HG03565 (cell line): ENCODE results near the gene KISS1R.
"Not testable (repeated sequence)": the region's sequence is repeated elsewhere in the genome, so short reads cannot be mapped to it uniquely, and the experiment has no call there.

Experiments used
- ATAC-seq: cut with Tn5 transposase; IDR thresholded peaks from one replicate; pipeline ENCODE4 v1.9.1; 2021; ENCODE audit warnings: mild to moderate bottlenecking, moderate library complexity; ENCODE audit not compliant: unreplicated experiment

Gene KISS1R

DNA sequence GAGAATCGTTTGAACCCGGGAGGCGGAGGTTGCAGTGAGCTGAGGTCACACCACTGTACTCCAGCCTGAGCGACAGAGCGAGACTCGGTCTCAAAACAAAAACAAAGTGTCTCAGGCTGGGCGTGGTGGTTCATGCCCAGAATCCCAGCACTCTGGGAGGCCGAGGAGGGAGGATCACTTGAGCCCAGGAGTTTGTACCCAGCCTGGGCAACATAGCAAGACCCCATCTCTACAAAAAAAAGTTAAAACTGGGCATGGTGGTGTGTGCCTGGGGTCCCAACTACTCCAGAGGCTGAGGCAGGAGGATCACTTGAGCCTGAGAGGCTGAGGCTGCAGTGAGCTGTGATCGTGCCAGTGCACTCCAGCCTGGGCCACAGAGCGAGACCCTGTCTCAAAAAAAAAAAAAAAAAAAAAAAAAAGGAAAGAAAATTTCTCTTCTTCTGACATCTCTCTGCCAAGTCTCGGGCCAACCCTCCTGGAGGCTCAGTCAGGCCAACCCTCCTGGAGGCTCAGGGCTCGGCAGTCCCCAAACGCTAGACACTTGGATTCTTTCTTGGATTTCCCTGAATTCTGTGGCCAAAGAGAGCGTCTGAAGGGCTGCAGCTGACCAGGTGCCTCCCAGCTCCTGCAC lies 35.0 kb downstream of the KISS1R start:
- no peak for ATAC-seq

DNA sequence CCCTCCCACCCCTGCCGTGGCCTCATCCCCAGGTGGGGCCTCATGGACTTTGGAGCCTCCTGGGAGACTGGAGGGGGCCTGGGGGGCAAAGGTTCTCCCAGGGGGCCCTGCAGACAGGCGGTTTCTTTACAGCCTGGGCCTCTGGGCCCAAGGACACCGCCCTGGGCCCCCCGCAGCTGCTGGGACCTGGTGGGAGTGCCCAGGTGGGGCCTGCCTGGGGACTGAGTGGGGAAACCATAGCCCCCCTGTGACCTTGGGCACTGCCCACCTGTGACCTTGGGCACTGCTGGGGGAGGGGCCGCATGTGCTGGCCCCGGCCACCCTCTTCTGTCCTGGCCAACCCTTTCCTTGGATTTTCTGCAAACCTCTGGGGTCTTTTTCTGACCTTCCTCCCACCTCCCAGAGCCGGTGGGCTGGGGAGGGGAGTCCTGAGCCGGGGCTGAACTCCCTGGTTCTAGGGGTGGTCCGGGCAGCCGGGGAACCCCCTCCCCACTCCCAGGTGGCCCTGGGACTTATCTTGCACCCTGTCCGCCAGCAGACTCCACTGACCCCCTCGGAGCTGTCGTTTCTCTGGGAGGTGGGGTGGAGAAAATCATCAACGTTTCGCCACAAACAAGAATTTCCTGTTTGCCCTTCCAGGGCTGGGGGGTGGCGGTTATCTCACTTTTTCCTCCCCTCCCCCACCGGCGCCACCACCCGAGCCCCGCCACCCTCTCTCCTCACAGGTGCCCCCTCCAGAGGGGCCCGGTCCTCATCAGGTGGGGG lies 35.7 kb downstream of the KISS1R start:
- no peak for ATAC-seq

DNA sequence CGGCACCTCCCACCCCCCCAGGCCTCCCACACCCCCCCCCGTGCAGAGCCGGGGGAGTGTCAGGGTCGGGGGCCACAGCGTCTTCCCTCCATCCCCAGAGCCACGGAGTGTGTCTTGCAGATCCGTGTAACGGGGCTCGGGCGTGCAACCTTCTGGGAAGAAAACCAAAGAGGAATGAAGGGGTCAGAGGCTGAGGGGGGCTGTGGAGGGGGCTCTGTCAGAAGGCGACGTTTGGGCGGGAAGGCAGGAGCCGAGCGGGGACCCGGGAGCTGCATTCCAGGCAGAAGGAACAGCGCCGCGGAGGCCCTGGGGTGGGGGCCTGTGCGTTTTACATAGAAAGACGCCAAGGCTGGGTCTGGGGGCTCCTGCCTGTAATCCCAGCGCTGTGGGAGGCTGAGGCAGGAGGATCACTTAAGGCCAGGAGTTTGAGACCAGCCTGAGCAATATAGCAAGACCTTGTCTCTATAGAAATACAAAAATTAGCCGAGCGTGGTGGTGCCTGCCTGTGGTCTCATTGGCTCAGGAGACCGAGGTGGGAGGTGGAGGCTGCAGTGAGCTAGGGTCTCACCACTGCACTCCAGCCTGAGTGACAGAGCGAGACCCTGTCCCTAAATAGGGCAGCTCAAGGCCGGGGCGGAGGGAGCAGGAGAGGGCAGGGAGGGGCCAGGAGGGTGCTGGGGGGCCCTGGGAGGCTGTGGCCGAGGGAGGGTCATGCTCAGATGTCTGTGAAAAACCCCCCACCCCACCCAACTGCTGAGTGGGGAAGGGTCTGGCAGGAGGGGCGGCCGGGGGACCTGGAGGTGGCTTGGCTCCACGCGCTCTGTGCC lies 36.5 kb downstream of the KISS1R start:
- no peak for ATAC-seq

DNA sequence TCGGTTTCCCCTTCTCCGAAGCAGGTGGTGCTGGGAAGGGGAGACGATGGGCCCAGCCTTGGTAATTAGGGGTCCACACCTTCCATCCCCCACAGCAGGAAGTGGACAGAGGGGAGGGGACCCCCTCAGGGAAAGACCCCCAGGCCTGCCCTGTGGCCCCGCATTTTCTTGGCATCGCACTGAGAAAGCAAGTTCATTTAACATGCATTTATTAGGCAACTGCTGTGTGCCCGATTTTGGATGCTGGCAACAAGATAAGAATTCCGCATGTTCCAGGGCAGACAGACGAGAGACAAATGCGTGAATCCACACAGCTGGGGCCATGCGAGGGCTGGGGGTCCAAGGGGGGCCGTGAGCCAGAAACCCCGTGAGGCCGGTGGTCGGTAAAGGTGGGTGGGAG lies 37.1 kb downstream of the KISS1R start:
- ATAC-seq: no peak

DNA sequence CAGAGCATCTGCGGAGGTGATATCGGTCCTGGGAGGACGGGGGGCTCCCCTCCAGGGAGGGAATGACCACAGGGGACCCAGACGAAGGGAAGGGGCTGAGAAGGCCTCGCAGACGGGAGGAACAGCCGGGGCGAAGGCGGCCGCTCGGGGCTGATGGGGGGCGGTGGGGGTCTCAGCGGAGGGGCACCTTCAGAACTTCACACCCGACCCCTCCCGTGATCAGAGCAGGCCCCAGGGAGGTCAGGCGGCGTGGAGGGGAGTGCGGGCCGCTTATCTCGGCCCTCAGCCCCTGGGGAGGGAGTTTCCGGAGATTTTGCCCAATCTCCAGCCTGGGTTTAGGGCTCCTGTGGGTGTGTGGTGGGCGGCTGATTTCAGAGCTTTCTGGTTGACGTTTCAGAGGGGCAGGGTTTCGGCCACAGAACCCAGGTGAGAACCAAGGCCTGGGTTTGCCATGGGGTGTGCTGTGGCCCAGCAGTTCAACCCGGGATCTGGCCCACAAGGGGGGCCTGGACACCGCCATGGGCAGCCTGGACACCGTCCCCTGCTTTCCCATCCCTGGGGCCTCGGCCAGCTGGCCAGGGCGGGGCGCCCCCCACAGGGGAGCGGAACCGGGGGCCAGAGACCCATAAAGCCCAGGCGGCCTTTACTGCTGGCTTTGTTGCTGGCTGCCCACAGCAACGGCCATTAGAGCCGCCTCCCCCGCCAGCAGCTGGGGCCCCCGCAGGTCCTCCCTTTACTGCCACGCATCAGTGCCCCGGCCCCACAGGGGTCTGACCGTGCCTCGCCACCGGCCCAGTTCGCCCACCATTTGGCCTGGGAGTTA lies 37.8 kb downstream of the KISS1R start:
- no peak for ATAC-seq

DNA sequence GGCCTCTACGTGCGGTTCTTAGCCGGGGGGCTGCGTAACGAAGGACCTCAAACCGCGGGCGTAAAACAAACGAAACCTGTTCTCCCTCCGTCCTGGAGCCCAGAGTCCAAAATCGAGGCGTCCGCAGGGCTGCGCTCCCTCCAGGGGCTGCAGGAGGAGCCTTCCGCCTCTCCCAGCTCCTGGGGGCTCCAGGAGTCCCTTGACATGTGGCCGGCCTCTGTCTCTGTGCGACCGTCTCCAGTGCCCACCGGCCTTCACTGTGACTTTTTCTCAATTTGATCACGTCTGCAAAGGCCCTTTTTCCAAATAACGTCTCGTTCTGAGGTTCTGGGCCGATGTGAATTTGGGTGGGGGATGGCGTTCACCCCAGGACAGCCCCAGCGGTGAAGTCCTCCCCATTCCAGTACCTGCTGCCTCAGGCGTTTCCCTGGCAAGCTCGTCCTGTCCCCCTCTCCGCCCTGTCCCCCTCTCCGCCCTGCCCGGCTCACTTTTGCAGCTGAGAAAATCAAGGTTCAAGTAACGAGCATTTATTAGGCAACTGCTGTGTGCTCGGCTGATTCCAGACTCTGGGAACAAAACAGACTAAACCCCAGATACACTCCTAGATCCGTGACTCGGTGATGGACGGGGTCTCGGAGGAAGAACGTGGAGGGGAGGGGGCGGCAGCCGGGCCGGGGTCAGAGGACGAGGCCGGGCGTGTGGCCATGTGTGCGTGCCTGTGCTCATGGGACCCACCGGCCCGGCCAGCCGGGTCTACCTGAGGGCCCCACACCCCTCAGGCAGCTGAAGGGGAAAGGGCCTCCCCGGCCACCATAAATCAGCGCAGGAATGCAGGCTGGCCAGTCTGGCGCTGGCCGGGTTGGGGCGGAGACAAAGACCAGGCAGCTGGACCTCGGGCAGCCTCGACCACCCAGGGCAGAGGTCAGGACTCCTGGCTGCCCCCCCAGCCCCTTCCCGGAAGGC lies 39.0 kb downstream of the KISS1R start:
- ATAC-seq: no peak

DNA sequence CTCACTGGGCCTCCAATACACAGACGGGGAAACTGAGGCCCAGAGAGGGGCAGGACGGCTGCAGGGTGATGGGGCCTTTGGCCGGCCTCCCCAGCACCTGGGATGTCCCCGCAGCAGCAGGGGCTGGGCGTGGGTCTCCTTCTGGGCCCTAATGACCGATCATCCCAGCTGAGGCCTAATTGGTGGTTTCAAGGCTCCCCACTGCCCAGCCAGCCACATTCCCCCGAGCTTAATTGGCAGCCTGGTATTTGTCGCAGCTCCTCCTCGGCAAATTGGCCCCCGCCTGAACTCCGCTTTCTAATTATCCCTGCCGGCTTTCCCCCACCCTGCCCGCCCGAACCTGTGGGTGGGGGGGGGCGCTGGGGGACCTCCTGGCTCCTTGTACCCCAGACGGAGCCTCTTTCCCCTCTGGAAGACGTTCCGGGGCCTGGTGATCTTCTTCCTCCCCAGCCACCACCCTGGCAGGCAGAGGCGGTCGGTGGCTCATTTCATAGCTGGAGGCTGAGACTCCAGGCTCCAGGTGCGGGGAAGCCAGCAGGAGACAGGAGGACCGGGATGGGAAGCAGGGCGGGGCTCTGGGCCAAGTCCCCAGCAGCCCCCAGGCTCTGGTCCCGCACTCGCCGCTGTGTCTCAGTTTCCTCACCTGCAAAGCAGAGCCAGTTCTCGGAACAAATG lies 39.8 kb downstream of the KISS1R start:
- ATAC-seq: no peak

DNA sequence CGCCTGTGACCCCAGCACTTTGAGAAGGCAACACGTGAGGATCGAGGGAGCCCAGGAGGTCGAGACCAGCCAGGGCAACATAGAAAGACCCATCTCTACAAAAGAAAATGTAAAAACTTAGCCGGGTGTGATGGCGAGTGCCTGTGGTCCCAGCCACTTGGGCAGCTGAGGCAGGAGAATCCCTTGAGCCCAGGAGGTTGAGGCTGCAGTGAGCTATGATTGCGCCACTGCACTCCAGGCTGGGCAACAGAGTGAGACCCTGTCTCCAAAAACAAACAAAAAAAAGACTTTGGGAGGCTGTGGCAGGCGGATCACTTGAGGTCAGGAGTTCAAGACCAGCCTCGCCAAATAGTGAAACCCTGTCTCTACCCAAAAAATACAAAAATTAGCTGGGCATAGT lies 40.4 kb downstream of the KISS1R start:
- ATAC-seq: not testable (repeated sequence)

DNA sequence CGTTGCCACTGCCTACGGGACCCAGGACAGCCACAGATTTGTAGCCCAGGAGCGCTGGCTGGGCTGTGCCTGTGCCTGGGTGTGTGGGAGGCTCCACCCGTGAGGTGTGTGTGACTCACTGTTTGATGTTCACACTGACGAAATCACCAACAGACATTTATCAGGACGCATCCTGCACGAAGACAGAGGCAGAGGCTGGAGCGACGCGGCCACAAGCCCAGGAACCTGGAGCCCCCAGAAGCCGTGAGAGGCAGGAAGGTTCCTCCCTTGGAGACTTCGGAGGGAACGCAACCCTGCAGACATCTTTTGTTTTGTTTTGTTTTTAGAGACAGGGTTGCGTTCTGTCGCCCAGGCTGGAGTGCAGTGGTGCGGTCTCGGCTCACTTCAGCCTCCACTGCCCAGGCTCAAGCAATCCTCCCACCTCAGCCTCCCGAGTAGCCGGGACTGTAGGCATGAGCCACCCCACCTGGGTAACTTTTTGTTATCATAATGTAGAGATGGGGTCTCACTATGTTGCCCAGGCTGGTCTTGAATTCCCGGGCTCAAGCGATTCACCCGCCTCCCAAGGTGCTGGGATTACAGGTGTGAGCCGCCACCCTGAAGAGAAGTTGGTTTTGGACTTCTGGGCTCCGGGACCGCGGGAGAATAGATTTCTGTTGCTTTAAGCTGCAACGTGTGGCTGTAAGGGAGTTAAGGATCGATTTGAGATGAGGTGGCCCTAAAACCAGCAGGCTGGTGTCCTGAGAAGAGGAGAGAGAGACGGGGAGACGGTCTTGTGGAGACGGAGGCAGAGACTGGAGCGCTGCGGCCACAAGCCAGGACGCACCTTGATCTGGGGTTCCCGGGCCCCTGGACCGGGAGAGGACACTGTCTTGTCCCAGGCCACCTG lies 42.1 kb downstream of the KISS1R start:
- ATAC-seq: no peak

DNA sequence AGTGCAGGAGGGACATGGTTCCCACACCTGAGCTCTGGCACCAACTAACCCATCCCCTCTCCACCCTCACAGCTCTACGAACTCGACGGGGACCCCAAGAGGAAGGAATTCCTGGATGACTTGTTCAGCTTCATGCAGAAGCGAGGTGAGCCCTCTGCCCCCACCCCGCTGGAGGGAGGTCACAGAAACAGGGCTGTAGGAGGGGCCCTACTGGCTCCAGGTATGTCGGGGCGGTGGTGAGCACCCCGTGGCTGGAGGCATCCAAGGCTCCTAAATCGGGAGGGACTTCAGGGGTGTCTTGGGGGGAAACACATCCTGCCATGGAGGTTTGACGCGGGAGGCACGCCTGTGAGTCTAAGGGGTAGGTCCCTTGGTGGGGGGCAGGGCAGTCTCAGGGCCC lies 42.9 kb downstream of the KISS1R start:
- ATAC-seq: no peak

DNA sequence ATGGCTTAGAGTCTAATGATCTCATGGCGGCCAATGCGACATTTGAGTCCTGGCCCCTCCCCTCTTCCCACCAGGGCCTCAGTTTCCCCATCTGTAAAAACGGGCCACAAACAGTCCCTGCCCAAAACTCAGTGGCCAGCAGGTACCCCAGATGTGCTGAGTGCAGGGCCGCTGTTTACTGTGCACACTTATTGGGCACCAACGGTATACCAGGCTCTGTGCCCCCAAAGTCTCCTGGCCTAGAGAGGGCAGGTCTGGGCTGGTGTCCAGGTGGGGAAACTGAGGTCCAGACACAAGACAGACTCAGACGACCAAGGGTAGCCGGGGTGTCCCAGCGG lies 43.4 kb downstream of the KISS1R start:
- no peak for ATAC-seq

DNA sequence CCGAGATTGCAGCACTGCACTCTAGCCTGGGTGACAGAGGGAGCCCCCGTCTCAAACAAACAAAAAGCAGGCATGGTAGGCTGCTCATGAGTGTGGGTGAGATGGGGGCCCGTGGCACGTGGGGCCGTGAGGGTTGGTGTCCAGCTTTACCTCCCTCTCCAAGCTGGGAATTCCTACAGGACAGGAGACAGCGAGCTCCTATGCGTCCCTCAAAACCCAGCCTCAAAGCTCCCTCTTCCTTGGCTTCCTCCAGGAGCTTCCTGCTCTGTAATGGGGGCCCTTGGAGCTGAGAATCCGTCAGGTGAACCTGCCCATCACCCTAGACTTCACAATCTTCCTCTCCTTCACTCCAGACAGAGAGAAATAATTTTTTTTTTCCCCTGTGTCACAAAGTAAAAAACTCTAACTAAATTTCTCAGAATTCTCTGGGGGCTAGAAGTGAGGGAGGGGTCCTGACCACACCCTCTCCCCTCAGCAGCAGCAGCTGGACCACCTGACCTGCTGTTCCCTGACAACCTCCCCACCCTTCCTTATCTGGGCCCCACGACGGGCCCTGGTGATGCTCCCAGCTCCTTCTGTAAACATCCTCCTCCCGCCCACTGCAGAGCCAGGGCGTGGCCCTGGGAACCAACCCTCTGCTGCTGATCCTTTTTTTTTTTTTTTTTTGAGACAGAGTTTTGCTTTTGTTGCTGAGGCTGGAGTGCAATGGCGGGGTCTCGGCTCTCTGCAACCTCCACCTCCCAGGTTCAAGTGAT lies 44.9 kb downstream of the KISS1R start:
- no peak for ATAC-seq

DNA sequence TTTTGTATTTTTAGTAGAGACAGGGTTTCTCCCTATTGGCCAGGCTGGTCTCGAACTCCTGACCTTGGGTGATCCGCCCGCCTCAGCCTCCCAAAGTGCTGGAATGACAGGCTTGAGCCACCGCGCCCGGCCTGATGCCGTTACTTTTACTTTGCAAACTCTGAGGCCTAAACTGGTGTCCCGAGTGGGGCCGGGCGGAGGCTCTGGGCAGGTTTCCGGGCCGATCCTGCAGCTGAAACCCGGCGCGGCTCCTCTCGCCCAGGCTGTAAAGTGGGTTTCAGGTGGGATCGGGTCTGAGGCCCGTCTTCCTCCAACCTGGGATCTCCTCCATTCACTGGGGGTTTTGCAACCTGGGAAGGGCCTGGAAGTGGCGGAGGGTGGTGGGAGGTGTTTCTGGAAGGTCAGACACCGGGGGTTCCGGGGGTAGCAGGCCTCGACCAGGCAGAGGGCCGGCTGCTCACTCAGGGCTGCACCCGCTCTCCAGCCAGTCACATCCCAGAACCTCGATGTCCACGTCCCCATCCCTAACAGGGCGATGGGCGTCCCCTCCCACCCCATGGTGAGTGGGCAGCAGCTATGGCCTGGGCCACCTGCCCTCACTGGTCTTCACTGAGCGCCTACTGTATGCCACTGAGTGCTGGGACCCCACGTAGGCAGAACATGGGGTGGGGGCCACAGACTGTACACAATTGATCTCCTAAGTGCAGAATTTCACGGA lies 45.7 kb downstream of the KISS1R start:
- no peak for ATAC-seq

DNA sequence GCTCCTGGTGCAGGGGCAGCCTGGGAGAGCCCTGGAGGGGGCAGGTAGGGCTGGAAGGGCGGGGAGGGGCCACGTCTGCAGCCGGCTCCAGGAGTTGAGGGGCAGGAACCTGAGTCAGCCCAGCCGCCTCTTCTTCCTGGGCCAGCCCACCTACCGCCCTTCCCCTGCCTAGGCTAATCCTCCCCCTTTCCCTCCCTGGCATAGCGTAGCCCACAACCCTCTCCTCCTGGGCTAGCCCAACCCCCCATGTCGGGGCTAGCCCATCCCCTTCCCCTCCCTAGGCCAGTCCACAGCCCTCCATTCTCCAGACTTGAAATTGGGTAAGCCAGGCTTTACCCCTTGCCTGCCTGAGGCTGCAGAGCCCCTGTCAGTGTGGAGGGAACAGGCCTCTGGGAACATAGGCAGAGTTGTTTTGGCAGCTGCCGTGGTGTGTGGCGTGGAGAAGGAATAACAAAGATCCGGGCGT lies 46.4 kb downstream of the KISS1R start:
- ATAC-seq: no peak

DNA sequence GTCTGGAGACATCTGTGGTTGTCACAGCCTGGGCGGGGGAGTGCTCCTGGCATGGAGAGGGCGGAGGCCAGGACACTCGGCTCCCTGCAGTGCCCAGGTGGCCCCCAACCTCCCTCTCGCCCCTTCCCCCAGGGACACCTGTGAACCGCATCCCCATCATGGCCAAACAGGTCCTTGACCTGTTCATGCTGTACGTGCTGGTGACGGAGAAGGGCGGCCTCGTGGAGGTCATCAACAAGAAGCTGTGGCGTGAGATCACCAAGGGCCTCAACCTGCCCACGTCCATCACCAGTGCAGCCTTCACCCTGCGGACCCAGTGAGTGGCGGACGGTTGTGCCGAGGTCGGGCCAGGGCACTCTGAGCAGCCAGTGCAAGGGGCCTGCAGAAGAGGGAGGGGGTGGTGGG lies 47.0 kb downstream of the KISS1R start:
- no peak for ATAC-seq

DNA sequence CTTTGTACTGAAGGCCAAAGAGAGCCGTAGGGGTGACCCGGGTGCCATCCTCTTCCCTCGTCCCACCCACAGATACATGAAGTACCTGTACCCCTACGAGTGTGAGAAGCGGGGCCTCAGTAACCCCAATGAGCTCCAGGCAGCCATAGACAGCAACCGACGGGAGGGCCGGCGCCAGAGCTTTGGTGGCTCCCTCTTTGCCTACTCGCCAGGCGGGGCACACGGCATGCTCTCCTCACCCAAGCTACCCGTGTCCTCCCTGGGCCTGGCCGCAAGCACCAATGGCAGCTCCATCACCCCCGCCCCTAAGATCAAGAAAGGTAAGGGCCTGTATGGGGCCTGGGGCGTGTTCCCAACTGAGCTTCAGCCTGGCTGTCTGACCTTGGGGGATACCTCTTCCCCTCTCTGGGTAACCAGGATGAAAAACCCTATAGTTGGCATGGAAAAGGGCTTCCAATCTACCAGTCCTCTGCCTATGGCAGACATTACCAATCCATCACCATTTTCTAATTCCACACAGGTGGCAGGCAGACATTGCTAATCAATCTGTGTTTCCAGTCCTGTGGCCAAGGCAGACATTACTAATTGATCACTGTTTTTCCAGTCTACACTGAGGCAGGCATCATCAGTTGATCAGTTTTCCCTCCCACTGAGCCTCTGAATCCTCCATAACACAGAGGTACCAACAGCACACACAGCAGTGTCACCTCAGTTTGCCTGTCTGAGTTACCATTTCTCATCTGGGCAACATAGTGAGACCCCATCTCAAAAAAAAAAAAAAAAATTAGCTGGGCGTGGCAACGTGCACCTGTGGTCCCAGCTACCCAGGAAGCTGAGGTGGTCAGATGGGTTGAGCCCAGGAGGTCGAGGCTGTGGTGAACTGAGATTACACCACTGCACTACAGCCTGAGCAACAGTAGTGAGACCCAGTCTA lies 47.9 kb downstream of the KISS1R start:
- no peak for ATAC-seq
